OCI-LY1 (cell line): ENCODE data around the gene GATA6.

Experiments used
- CTCF ChIP-seq: fragments of 200-600 bp; sonication (generic), shearing (Covaris generic); IDR thresholded peaks from 2 replicates; pipeline ENCODE4 v1.5.1; 2017; ENCODE audit warnings: mild to moderate bottlenecking, antibody characterized with exemption, low read length, moderate library complexity, mixed read lengths
- EZH2 ChIP-seq: fragments of 200-600 bp; sonication (generic), shearing (Covaris generic); IDR thresholded peaks from 2 replicates; pipeline ENCODE4 v1.8.0; 2017; ENCODE audit warnings: borderline replicate concordance, mixed run types, mild to moderate bottlenecking, antibody characterized with exemption, low read length, moderate library complexity, mixed read lengths

GRCh38 chr18:22243513-22243912 lies 74.1 kb downstream of the GATA6 start:
- TF ChIP-seq CTCF (no peak), EZH2 (no peak)
